HepG2 (cell line): ENCODE measurements around the gene SLC38A9. TPM values are rescaled to one million over a fixed set of nuclear protein-coding genes. Genes with fewer than 3 reads are reported as not detected.

Source experiments
- ATAC-seq: fragments of 200-7000 bp; cut with Tn5 transposase; 3 replicates; pipeline ENCODE4 v1.9.1; 2020; ENCODE audit warnings: mild to moderate bottlenecking, moderate library complexity
- BruUV-seq: library from RNA; stranded (reverse); fragments of 400-500 nt; replicated peaks from 2 replicates; lab custom pipeline; 2021; lab: Mats Ljungman, UMichigan
- CTCF ChIA-PET: fragments of 300-600 bp; formaldehyde crosslinking; extraction: SDS; loops from one replicate; lab custom pipeline; 2021; ENCODE audit warnings: low total read pairs, inconsistent platforms, low intra/inter-chr PET ratio; lab: Yijun Ruan, JAX
- POLR2A ChIA-PET: fragments of 350-600 bp; sonication (Branson Sonifier 250); formaldehyde crosslinking; loops from one replicate; lab custom pipeline; 2020; ENCODE audit warnings: antibody characterized with exemption, inconsistent platforms; lab: Yijun Ruan, JAX
- DNase-seq: peaks from one replicate; pipeline ENCODE4 v3.0.0-alpha.2; 2015; ENCODE audit warnings: low spot score
- FAIRE-seq: peaks from 3 replicates; lab custom pipeline; 2011; peaks lifted over from hg19 to GRCh38; lab: Jason Lieb, UNC
- H2AFZ ChIP-seq: one replicate; pipeline ENCODE4 v1.6.1; 2011; ENCODE audit warnings: low read length, inconsistent platforms
- H3K27ac ChIP-seq: fragments of 300-600 bp; 3 replicates; pipeline ENCODE4 v1.8.0; 2011; ENCODE audit warnings: mixed run types, mild to moderate bottlenecking, mixed read lengths, low read length, inconsistent platforms; ENCODE audit not compliant: insufficient read depth; ENCODE audit errors: extremely low read length
- H3K27me3 ChIP-seq, 2 experiments: fragments of 200-600 bp in 1 of 2; 2 replicates in 1 of 2; 3 replicates in 1 of 2; pipeline versions ENCODE4 v1.6.0 to v1.8.0; 2011; ENCODE audit warnings: low read length in 2 of 2, mild to moderate bottlenecking in 2 of 2, moderate library complexity in 2 of 2, inconsistent platforms in 1 of 2; ENCODE audit not compliant: insufficient read depth in 2 of 2, control insufficient read depth in 1 of 2
- H3K36me3 ChIP-seq, 2 experiments: fragments of 200-600 bp in 1 of 2; replicated peaks in 1 of 2; 2 replicates in 1 of 2; 3 replicates in 1 of 2; pipeline versions ENCODE4 v1.5.1 to v1.8.0; 2011; ENCODE audit warnings: low read length in 2 of 2, inconsistent platforms in 1 of 2; ENCODE audit not compliant: insufficient read depth in 2 of 2, control insufficient read depth in 1 of 2
- H3K4me1 ChIP-seq: 2 replicates; pipeline ENCODE4 v1.5.1; 2012; ENCODE audit warnings: low read length, inconsistent platforms; ENCODE audit not compliant: insufficient read depth
- H3K4me2 ChIP-seq: 2 replicates; pipeline ENCODE4 v1.6.0; 2011; ENCODE audit warnings: low read depth, low read length, inconsistent platforms
- H3K4me3 ChIP-seq, 3 experiments: fragments of 200-600 bp in 1 of 3; sonication (generic), shearing (Covaris generic) in 1 of 3; replicated peaks in 1 of 3; 2 replicates each; pipeline ENCODE4 v1.5.1; 2011 to 2016; ENCODE audit warnings: low read length in 3 of 3, inconsistent platforms in 2 of 3, low read depth in 2 of 3, mild to moderate bottlenecking in 2 of 3, control low read depth in 1 of 3, mixed read lengths in 1 of 3; ENCODE audit not compliant: insufficient read depth in 1 of 3
- H3K79me2 ChIP-seq: one replicate; pipeline ENCODE4 v1.6.1; 2011; ENCODE audit warnings: low read length, inconsistent platforms; ENCODE audit not compliant: insufficient read depth
- H3K9ac ChIP-seq: 2 replicates; pipeline ENCODE4 v1.6.0; 2011; ENCODE audit warnings: mild to moderate bottlenecking, low read depth, low read length, inconsistent platforms; ENCODE audit not compliant: insufficient read depth
- H3K9me3 ChIP-seq: 2 replicates; pipeline ENCODE4 v1.5.1; 2012; ENCODE audit warnings: mild to moderate bottlenecking, low read length
- H4K20me1 ChIP-seq: 2 replicates; pipeline ENCODE4 v1.6.0; 2011; ENCODE audit warnings: inconsistent platforms, mild to moderate bottlenecking, low read length, moderate library complexity; ENCODE audit not compliant: insufficient read depth
- ARID2 ChIP-seq: sonication (generic); formaldehyde crosslinking; IDR thresholded peaks from 2 replicates; pipeline ENCODE4 v1.8.1; 2022; ENCODE audit warnings: mild to moderate bottlenecking, missing genetic modification reagents, borderline replicate concordance
- FOSL1 ChIP-seq: sonication (generic); formaldehyde crosslinking; IDR thresholded peaks from 2 replicates; pipeline ENCODE4 v1.9.0; 2021; ENCODE audit warnings: missing genetic modification reagents, borderline replicate concordance
- KLF12 ChIP-seq: sonication (generic); formaldehyde crosslinking; IDR thresholded peaks from 2 replicates; pipeline ENCODE4 v1.4.0; 2020; ENCODE audit warnings: missing genetic modification reagents, borderline replicate concordance
- RBM22 ChIP-seq: fragments of 200-400 bp; formaldehyde crosslinking; optimal IDR thresholded peaks from 2 replicates; pipeline ENCODE3; 2017; ENCODE audit warnings: mild to moderate bottlenecking, low read length, moderate library complexity
- SATB2 ChIP-seq: sonication (generic); formaldehyde crosslinking; IDR thresholded peaks from 2 replicates; pipeline ENCODE4 v1.5.0; 2020; ENCODE audit warnings: missing genetic modification reagents
- ZFP82 ChIP-seq: sonication (generic); formaldehyde crosslinking; IDR thresholded peaks from 2 replicates; pipeline ENCODE4 v1.5.1; 2020; ENCODE audit warnings: mild to moderate bottlenecking, missing genetic modification reagents, borderline replicate concordance
- ZNF136 ChIP-seq: sonication (generic); formaldehyde crosslinking; IDR thresholded peaks from 2 replicates; pipeline ENCODE4 v1.8.1; 2022; ENCODE audit warnings: low read depth, mild to moderate bottlenecking, moderate library complexity, missing genetic modification reagents
- ZNF274 ChIP-seq: sonication (generic); formaldehyde crosslinking; IDR thresholded peaks from 2 replicates; pipeline ENCODE4 v1.5.1; 2020; ENCODE audit warnings: mild to moderate bottlenecking, missing genetic modification reagents
- ZNF564 ChIP-seq: sonication (generic); formaldehyde crosslinking; IDR thresholded peaks from 2 replicates; pipeline ENCODE4 v1.8.1; 2023; ENCODE audit warnings: mild to moderate bottlenecking, missing genetic modification reagents
- ZNF839 ChIP-seq: sonication (generic); formaldehyde crosslinking; IDR thresholded peaks from 2 replicates; pipeline ENCODE4 v1.4.0; 2020; ENCODE audit warnings: missing genetic modification reagents, mild to moderate bottlenecking, borderline replicate concordance
- in situ Hi-C: cut with HindIII; loops from 2 replicates; pipeline ENCODE4 v1.10.0; 2017; ENCODE audit warnings: low pct_unique_long_range_greater_than_20kb; ENCODE audit not compliant: extremely low pct_ligation_motif_present
- intact Hi-C: fragments of 100-400 bp; cut with micrococcal nuclease; formaldehyde crosslinking; loops from one replicate; pipeline ENCODE4 v1.10.0; 2022; ENCODE audit not compliant: unreplicated experiment
- polyA plus RNA-seq, 8 experiments: library from polyadenylated mRNA; depleted of rRNA in 3 of 8; stranded (reverse) in 7 of 8; unstranded in 1 of 8; fragments of >200 nt; fragmentation: Illumina TruSeq in 4 of 8; extraction: Trizol in 4 of 8; gene quantifications; 2 replicates each; pipeline versions ENCODE4 v1.2.1 to v1.2.3, GENCODE V29; 2011 to 2016; ENCODE audit warnings: low read depth in 4 of 8, missing spikeins in 1 of 8, mixed read lengths in 1 of 8; ENCODE audit not compliant: insufficient read depth in 1 of 8
- total RNA-seq, 5 experiments: library from RNA; depleted of rRNA; stranded (reverse); fragments of >200 nt; fragmentation: Illumina TruSeq; extraction: Trizol; gene quantifications; 2 replicates each; pipeline ENCODE4 v1.2.3, GENCODE V29; 2016; ENCODE audit warnings: low read depth in 1 of 5
- TF ChIP-seq, protein P1 (sequence below): sonication (generic); formaldehyde crosslinking; IDR thresholded peaks from 2 replicates; pipeline ENCODE4 v1.4.0; 2020; ENCODE audit warnings: missing genetic modification reagents
- TF ChIP-seq, protein P2 (sequence below): sonication (generic); formaldehyde crosslinking; IDR thresholded peaks from 2 replicates; pipeline ENCODE4 v1.4.0; 2020; ENCODE audit warnings: low read depth, missing genetic modification reagents
- TF ChIP-seq, protein P3 (sequence below): sonication (generic); formaldehyde crosslinking; IDR thresholded peaks from 2 replicates; pipeline ENCODE4 v1.4.0; 2020; ENCODE audit warnings: missing genetic modification reagents, borderline replicate concordance
- TF ChIP-seq, protein P4 (sequence below): sonication (generic); formaldehyde crosslinking; IDR thresholded peaks from 2 replicates; pipeline ENCODE4 v1.4.0; 2020; ENCODE audit warnings: missing genetic modification reagents

Gene SLC38A9
- total and polyA plus RNA-seq, 2 of the 13 experiments (the other 11 are each of a cell fraction or from before 2014, with no cell fraction given), result 19.3 to 36.0 TPM

DNA sequence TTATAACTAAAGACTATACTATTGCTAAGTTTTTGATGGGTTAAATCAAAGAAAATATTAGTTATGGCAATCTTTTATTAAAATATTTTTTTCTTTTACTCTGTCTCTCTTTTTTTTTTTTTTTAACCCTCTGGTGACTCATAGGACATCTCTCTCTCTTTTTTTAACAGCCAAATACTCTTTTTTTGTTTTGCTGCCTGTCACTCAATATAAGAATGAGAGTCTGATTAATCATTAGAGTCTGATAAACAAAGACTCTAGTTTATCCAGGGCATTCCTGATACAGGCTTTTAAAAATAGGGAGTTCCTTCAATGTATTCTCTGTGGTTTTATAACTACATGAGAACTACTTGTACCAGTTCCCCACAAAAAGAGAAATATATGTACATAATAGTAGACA lies 77.3 kb downstream of the SLC38A9 start:
- no peak overlapping the region for H3K4me3 ChIP-seq
- CTCF ChIA-PET, result no interaction called here
- no peak for ATAC-seq
- TF ChIP-seq, protein P1, sequence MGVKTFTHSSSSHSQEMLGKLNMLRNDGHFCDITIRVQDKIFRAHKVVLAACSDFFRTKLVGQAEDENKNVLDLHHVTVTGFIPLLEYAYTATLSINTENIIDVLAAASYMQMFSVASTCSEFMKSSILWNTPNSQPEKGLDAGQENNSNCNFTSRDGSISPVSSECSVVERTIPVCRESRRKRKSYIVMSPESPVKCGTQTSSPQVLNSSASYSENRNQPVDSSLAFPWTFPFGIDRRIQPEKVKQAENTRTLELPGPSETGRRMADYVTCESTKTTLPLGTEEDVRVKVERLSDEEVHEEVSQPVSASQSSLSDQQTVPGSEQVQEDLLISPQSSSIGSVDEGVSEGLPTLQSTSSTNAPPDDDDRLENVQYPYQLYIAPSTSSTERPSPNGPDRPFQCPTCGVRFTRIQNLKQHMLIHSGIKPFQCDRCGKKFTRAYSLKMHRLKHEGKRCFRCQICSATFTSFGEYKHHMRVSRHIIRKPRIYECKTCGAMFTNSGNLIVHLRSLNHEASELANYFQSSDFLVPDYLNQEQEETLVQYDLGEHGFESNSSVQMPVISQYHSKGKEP (CRISPR knock-in tag), result no peak
- no peak for TF ChIP-seq ZFP82 (CRISPR knock-in tag)
- TF ChIP-seq ZNF274 (CRISPR knock-in tag), result no peak
- no peak for TF ChIP-seq ZNF564 (CRISPR knock-in tag)
- no peak for TF ChIP-seq ARID2
- TF ChIP-seq, protein P2, sequence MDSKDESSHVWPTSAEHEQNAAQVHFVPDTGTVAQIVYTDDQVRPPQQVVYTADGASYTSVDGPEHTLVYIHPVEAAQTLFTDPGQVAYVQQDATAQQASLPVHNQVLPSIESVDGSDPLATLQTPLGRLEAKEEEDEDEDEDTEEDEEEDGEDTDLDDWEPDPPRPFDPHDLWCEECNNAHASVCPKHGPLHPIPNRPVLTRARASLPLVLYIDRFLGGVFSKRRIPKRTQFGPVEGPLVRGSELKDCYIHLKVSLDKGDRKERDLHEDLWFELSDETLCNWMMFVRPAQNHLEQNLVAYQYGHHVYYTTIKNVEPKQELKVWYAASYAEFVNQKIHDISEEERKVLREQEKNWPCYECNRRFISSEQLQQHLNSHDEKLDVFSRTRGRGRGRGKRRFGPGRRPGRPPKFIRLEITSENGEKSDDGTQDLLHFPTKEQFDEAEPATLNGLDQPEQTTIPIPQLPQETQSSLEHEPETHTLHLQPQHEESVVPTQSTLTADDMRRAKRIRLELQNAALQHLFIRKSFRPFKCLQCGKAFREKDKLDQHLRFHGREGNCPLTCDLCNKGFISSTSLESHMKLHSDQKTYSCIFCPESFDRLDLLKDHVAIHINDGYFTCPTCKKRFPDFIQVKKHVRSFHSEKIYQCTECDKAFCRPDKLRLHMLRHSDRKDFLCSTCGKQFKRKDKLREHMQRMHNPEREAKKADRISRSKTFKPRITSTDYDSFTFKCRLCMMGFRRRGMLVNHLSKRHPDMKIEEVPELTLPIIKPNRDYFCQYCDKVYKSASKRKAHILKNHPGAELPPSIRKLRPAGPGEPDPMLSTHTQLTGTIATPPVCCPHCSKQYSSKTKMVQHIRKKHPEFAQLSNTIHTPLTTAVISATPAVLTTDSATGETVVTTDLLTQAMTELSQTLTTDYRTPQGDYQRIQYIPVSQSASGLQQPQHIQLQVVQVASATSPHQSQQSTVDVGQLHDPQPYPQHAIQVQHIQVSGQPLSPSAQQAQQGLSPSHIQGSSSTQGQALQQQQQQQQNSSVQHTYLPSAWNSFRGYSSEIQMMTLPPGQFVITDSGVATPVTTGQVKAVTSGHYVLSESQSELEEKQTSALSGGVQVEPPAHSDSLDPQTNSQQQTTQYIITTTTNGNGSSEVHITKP, result no peak
- no peak for TF ChIP-seq SATB2 (CRISPR knock-in tag)
- TF ChIP-seq, protein P3, sequence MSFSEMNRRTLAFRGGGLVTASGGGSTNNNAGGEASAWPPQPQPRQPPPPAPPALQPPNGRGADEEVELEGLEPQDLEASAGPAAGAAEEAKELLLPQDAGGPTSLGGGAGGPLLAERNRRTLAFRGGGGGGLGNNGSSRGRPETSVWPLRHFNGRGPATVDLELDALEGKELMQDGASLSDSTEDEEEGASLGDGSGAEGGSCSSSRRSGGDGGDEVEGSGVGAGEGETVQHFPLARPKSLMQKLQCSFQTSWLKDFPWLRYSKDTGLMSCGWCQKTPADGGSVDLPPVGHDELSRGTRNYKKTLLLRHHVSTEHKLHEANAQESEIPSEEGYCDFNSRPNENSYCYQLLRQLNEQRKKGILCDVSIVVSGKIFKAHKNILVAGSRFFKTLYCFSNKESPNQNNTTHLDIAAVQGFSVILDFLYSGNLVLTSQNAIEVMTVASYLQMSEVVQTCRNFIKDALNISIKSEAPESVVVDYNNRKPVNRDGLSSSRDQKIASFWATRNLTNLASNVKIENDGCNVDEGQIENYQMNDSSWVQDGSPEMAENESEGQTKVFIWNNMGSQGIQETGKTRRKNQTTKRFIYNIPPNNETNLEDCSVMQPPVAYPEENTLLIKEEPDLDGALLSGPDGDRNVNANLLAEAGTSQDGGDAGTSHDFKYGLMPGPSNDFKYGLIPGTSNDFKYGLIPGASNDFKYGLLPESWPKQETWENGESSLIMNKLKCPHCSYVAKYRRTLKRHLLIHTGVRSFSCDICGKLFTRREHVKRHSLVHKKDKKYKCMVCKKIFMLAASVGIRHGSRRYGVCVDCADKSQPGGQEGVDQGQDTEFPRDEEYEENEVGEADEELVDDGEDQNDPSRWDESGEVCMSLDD (CRISPR knock-in tag), result no peak
- TF ChIP-seq, protein P4, sequence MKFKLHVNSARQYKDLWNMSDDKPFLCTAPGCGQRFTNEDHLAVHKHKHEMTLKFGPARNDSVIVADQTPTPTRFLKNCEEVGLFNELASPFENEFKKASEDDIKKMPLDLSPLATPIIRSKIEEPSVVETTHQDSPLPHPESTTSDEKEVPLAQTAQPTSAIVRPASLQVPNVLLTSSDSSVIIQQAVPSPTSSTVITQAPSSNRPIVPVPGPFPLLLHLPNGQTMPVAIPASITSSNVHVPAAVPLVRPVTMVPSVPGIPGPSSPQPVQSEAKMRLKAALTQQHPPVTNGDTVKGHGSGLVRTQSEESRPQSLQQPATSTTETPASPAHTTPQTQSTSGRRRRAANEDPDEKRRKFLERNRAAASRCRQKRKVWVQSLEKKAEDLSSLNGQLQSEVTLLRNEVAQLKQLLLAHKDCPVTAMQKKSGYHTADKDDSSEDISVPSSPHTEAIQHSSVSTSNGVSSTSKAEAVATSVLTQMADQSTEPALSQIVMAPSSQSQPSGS (CRISPR knock-in tag), result no peak
- TF ChIP-seq ZNF136, result no peak
- no peak for TF ChIP-seq KLF12
- no peak for TF ChIP-seq FOSL1
- no peak for TF ChIP-seq ZNF839 (CRISPR knock-in tag)
- TF ChIP-seq RBM22, result no peak
- TF ChIP-seq, all 625 proteins: peak for 0
- H3K9ac ChIP-seq, result no peak overlapping the region
- no peak overlapping the region for H3K27ac ChIP-seq
- H3K79me2 ChIP-seq, result no peaks in the 10 kb centered on the region
- in situ Hi-C loops, result no loop called here
- H3K36me3 ChIP-seq, result no peaks in the 10 kb centered on the region
- H2AFZ ChIP-seq, result no peak overlapping the region
- FAIRE-seq, result no peak
- H3K27me3 ChIP-seq, result no peaks in the 10 kb centered on the region
- no peaks in the 10 kb centered on the region for H4K20me1 ChIP-seq
- intact Hi-C loops, result no loop called here
- H3K9me3 ChIP-seq, result no peaks in the 10 kb centered on the region
- no peak for DNase-seq
- no peak overlapping the region for H3K4me2 ChIP-seq
- H3K4me1 ChIP-seq, result peaks cover 11% of the 10 kb centered on the region
- no TSS peak for BruUV-seq
- POLR2A ChIA-PET, result no interaction called here
